HFFc6 (cell line): Measurements from ENCODE around the gene GAREM1. TPM values are rescaled to one million over a fixed set of nuclear protein-coding genes. Genes with fewer than 3 reads are reported as not detected.

ENCODE experiments used
- DNase-seq: peaks from one replicate; pipeline ENCODE4 v3.0.0-alpha.2; 2018
- H3K27ac Mint-ChIP-seq: 2 replicates; pipeline ENCODE4 v1.8.0; 2020; ENCODE audit warnings: mild to moderate bottlenecking, mixed read lengths
- H3K27me3 Mint-ChIP-seq: 2 replicates; pipeline ENCODE4 v1.8.0; 2021; ENCODE audit warnings: mild to moderate bottlenecking, moderate library complexity, mixed read lengths; ENCODE audit not compliant: insufficient read depth
- H3K36me3 Mint-ChIP-seq: 2 replicates; pipeline ENCODE4 v1.8.0; 2021; ENCODE audit warnings: low read depth, mixed read lengths
- H3K4me1 Mint-ChIP-seq: 2 replicates; pipeline ENCODE4 v1.8.0; 2020; ENCODE audit warnings: low read depth, mixed read lengths
- H3K4me3 Mint-ChIP-seq: 2 replicates; pipeline ENCODE4 v1.8.0; 2020; ENCODE audit warnings: mild to moderate bottlenecking, moderate library complexity, mixed read lengths
- H3K9me3 Mint-ChIP-seq: 2 replicates; pipeline ENCODE4 v1.8.0; 2020; ENCODE audit warnings: mild to moderate bottlenecking, mixed read lengths
- CTCF ChIP-seq: fragments of 200-600 bp; sonication (generic); IDR thresholded peaks from 2 replicates; pipeline ENCODE4 v1.5.0; 2021; ENCODE audit warnings: antibody characterized with exemption, mild to moderate bottlenecking
- total RNA-seq, 6 experiments: library from RNA; stranded (reverse); fragmentation: NEBNext Ultra II Directional; extraction: Animal tissue kit (Norgen Biotek cat#: 25700); gene quantifications; 2 replicates in 1 of 6; 3 replicates in 5 of 6; pipeline ENCODE4 v1.2.3, GENCODE V29; 2021

GAREM1 gene
- total RNA-seq, 6 experiments from 2014 or later: 0.03 to 0.31 (median 0.08) TPM

- no peak for TF ChIP-seq CTCF
- H3K27me3 Mint-ChIP-seq: peaks cover under 1% of the 10 kb centered on the region; the same call in 1 of the 2 replicates
- peaks cover 8% of the 10 kb centered on the region for H3K9me3 Mint-ChIP-seq
- H3K27ac Mint-ChIP-seq: no peak overlapping the region
- no peak overlapping the region for H3K4me3 Mint-ChIP-seq
- H3K4me1 Mint-ChIP-seq: no peaks in the 10 kb centered on the region
- H3K36me3 Mint-ChIP-seq: no peaks in the 10 kb centered on the region
- DNase-seq: no peak
These were observed 133.3 kb downstream of the GAREM1 start for GRCh38 chr18:32337347-32337746.

GRCh38 chr18:32335228-32335627 is 135.5 kb downstream of the GAREM1 start:
- Mint-ChIP-seq H3K9me3 (peaks cover 6% of the 10 kb centered on the region), H3K4me3 (no peak overlapping the region), H3K27ac (no peak overlapping the region), H3K4me1 (no peaks in the 10 kb centered on the region), H3K27me3 (no peaks in the 10 kb centered on the region; the same call in 1 of the 2 replicates), H3K36me3 (no peaks in the 10 kb centered on the region)
- no peak for TF ChIP-seq CTCF
- no peak for DNase-seq

- no peaks in the 10 kb centered on the region; the same call in 1 of the 2 replicates for H3K27me3 Mint-ChIP-seq
- H3K4me3 Mint-ChIP-seq: no peak overlapping the region
- H3K9me3 Mint-ChIP-seq: peaks cover 10% of the 10 kb centered on the region
- H3K36me3 Mint-ChIP-seq: no peaks in the 10 kb centered on the region
- H3K4me1 Mint-ChIP-seq: no peaks in the 10 kb centered on the region
- TF ChIP-seq CTCF: no peak
- no peak for DNase-seq
- H3K27ac Mint-ChIP-seq: no peak overlapping the region
These were observed 136.9 kb downstream of the GAREM1 start for GRCh38 chr18:32333781-32334180.

GRCh38 chr18:32332708-32333107 is 138.0 kb downstream of the GAREM1 start:
- Mint-ChIP-seq H3K4me3 (no peak overlapping the region), H3K36me3 (no peaks in the 10 kb centered on the region), H3K4me1 (no peaks in the 10 kb centered on the region), H3K27me3 (no peaks in the 10 kb centered on the region), H3K9me3 (peaks cover 8% of the 10 kb centered on the region), H3K27ac (no peak overlapping the region)
- no peak for TF ChIP-seq CTCF
- DNase-seq: no peak

- H3K27ac Mint-ChIP-seq: no peak overlapping the region
- no peak overlapping the region for H3K4me3 Mint-ChIP-seq
- H3K36me3 Mint-ChIP-seq: no peaks in the 10 kb centered on the region
- H3K27me3 Mint-ChIP-seq: no peaks in the 10 kb centered on the region; the same call in 1 of the 2 replicates
- no peak for TF ChIP-seq CTCF
- H3K9me3 Mint-ChIP-seq: peaks cover 5% of the 10 kb centered on the region
- DNase-seq: no peak
- no peaks in the 10 kb centered on the region for H3K4me1 Mint-ChIP-seq
These were observed 141.7 kb downstream of the GAREM1 start for GRCh38 chr18:32328974-32329373.

GRCh38 chr18:32328379-32328778 is 142.3 kb downstream of the GAREM1 start:
- H3K4me1 Mint-ChIP-seq: no peaks in the 10 kb centered on the region
- no peak for TF ChIP-seq CTCF
- no peaks in the 10 kb centered on the region for H3K36me3 Mint-ChIP-seq
- H3K27ac Mint-ChIP-seq: no peak overlapping the region
- DNase-seq: no peak
- H3K4me3 Mint-ChIP-seq: no peak overlapping the region
- no peaks in the 10 kb centered on the region; the same call in 1 of the 2 replicates for H3K27me3 Mint-ChIP-seq
- peaks cover 5% of the 10 kb centered on the region for H3K9me3 Mint-ChIP-seq
